NCI-H526 treated with DMSO at 0.1 percent for 48 hours (cell line): ENCODE data around the gene DUSP8.
A peak's percentile ranks its signal among the peaks of the same experiment; 100 is the strongest.

Experiments
- DNase-seq: peaks from one replicate; lab custom pipeline; 2025; lab: John Stamatoyannopoulos, UW

DUSP8 gene

DNA sequence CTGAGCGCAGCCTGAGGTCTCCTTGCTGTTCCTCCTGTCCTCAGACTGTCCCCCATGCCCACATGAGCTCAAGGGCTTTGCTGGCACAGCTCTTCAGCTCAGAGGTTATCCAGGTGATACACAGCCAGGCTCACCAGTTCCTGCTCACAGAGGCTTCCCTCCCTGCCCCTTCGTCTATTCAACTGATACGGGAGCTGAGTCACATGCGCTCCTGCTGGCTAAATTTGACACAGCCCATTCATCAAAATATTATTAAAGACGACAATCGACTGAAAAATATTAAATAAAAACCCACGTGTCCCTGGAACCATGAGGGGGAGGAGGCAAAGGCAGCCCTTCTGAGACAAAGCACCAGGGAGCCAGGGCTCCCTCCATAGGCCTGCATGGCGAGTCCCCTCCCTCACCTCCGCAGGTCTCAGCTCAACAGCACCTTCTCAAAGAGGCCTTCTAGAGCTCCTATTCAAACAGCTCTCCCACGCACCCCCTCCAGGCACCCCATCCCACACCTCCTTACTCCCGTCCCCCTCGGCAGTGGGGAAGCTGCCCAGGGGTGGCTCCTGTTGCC is 40.5 kb downstream of the DUSP8 start:
- no peak for DNase-seq

DNA sequence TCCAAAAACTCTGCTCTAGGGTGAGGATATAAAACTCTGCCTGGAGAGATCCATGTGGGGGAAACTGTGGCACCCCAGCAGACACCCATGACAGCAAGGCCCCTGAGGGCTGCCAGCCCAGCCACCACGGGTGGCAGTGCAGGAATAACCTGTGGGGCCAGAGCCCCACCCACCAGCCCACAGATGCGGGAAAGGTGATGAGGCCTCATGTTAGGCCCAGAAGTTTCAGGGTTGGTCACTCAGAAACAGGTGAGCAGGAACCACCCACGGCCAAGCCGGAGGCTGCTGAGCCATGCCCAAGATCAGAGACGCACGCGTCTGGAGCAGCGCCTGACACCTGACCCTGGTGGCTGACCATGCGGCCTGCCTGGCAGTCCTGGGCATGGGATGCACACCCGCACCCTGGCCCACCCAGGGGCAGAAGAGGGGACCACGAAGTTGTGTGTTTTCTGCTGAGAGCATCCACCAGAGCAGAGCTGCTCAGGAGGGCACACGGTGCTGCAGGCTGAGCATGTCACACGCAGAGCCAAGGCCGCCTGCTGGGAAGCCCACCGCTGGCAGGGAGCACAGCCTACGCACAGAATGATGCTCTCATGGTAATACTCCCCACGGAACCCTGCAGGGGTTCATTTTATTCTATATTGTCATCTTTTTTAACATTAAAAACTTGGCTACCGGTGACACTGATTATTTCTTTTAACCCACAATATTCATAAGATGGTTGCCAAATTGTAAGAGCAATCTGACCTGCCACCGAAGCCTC is 41.2 kb downstream of the DUSP8 start:
- no peak for DNase-seq

GRCh38 chr11:1529774-1530173 is 42.3 kb downstream of the DUSP8 start:
- DNase-seq: no peak

GRCh38 chr11:1529286-1529685 is 42.8 kb downstream of the DUSP8 start:
- DNase-seq: no peak

DNA sequence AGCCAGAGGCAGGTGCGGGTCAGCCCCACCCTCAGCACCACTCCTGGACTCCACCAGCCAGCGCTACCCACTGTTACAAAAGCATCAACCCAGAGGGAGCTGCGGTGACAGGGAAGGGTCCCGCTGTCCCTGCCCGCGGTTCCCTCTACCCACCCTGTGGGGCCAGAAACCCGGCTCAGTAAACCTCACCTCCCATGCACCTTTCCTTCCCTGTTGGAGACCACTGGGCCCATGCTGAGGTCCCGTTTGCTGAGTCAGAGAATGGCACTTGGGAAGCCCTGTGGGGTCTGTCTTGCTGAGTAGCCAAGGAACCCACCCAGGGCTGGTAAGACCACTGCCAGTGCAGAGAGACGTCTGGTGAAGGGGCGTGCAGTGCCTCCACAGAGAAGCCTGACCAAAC is 43.4 kb downstream of the DUSP8 start:
- DNase-seq: no peak

- DNase-seq: no peak
These were observed 45.3 kb downstream of the DUSP8 start for GRCh38 chr11:1526785-1527184.

DNA sequence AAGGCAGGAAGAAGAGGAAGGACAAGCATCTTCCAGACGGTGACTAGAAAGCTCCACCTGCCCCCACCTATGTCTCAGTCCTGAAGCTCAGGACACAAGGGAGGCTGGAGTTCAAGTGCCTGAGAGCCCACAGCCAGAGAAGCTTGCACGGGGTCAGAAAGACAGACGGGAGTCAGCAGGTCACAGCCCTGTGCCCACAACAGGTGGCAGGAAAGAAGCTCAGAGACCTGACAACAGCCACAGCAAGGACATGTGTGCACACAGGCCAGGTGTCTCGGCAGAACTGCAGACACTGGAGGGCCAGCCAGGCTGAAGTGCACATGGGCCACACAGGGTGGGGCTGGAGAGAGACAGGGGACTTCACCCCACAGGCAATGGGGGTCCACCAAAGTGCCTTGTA is 48.3 kb downstream of the DUSP8 start:
- DNase-seq: no peak

DNA sequence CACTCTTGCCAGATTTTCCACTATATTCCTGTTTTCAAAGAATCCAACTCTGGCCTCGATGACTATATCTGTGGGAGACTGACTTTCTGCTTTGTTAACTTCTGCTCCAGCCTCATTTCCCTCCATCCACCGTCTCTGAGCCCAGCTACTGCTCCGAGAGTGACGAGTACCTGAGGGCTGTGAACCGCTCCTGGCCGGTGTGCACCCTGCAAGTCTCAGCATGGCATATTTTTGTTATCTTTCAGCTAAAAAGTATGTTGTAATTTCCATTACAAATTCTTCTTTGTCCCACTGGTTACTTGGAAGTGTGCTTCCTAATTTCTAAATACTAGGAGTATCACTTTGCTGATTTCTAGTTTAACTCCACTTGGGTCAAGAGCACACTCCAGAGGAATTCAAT is 49.0 kb downstream of the DUSP8 start:
- no peak for DNase-seq

DNA sequence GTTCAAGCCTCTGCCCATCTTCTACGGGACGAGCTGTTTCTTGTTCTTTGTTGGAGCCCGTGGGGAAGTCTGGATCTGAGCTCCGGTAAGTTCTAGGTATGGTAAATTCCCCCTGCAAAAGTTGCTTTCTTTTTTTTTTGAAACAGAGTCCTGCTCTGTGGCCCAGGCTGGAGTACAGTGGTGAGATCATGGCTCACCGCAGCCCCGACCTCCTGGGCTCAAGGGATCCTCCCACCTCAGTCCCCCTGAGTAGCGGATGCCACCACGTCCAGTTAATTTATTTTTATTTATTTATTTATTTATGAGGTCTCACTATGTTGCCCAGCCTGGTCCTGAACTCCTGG is 50.0 kb downstream of the DUSP8 start:
- DNase-seq: no peak

- no peak for DNase-seq
These were observed 50.5 kb downstream of the DUSP8 start for GRCh38 chr11:1521382-1522080.

- no peak for DNase-seq
These were observed 51.3 kb downstream of the DUSP8 start for GRCh38 chr11:1520663-1521267.

DNA sequence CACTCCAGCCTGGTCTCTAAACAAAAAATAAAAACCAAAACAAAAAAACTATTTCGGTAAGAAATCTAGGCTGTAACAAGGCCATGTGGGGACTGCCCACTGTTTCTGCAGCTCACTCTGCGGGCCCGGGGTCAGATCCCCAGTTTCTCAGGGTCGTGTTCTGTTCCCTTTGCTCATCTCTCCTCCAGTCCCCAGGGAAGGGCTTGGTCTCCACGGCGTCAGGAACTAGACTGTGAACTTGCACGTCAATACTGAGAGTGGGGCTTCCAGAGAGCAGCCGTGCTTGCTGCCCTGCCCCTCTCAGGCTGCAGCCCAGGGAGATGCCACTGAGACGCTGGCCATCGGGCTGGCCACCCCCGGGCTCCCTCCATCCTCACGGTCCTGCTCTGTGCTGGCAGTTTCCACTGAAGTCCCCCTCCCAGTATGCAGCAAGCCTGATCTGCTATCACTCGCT is 51.8 kb downstream of the DUSP8 start:
- DNase-seq: no peak

GRCh38 chr11:1519028-1520010 is 52.8 kb downstream of the DUSP8 start:
- no peak for DNase-seq

DNA sequence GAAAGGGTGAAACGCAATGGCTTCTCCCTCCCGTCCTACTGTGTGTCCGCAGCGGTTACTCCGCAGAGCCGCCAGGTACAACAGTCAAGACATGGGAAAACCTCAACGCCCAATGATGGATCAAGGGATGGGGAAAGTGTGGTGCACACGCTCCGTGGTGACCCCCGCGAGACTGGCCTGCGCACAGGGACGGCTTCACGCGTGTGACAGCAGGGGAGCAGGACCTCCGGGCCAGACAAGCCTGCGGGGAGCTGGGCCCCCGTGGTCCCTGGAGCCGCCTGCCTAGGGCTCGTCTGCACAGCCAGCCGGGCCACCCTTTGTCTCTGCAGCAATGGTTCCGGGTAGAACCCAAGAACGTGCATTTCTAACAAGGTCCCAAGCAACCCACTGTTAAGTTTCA is 53.8 kb downstream of the DUSP8 start:
- DNase-seq: no peak

DNA sequence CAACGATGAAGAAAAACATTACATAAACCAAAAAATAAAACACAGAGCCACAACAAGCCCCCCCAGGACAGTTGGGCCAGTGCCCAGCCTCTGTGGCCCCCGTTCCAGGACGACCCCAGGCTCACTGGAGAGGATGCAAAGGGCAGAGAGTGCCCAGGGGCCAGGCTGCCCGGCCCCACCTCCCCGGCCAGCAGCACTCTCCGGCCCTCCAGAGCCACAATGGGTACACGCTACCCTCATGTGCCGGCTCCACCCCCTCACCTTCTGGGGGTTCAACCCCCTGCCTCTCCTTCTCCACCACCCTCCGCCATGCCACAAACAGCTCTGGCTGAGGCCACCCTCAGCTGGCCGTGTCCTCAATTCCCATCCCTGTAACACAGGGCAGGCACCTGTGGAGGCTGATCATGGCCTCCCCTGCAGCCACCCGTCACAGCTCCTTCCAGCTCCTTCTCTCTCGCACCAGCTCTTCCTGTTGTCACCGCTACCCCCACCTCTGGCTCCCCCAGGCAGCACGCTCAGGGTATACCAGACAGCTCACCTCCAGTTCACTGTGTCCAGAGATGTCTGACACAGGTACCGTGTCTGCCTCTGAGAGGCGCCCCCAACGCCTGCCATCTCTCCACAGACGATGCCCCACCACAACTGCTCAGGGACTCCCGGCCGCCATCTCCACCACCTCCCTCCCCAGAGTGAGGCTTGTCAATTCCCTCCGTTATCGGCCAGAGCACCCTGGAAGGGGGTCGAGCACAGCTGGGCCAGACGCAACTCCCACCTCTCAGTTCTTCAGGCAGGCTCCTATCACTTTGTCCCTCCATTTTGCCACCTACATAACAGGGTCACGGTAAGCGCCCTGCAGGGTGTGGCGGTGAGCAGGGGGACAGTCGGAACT is 54.7 kb downstream of the DUSP8 start:
- DNase-seq: no peak

GRCh38 chr11:1516273-1517067 is 55.6 kb downstream of the DUSP8 start:
- no peak for DNase-seq

DNA sequence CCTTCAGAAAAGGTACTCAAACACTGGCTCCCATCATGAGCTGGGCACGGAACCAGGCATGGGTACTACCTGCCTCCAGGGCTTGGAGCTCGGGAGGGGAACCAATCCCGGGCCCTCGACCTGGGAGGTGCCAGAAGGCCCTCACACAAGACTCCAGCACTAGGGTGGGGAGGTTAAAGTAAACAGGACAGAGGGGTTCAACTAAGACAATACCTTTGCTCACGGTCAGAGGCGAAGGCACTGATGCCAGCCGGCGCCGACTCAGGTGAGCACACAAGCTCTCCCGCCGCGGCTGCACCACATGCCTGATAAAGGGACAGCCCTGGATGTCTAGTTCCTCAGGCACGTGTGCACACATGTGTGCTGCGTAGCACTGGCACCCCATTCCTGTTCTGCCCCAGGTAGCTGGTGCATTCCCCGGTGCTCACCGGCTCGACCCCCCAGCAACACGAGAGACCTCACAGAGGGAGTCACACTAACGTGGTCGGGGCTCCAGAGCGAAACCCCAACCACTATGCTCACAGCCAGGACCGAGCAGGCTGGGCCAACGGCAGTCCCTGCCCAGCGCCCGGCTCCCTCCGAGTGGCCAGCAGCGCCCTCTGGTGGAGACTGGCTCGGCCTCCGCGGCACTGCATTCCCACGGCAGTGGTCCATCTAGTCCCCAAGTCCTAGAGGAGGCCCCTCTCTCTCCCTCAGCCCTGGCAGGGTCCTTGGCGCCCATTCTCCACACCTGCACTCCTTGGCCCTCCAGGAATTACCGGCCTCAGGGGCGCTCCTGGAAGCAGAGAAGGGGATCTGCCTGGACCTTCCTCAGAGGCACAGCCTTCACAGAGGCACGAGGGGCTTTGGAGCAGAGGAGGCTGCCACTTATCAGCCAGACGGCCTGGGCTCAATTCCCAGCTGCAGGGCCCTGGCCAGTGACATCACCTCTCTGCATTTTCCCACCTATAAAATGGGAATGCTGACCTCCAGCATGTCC is 56.7 kb downstream of the DUSP8 start:
- peak; percentile 23 for DNase-seq

DNA sequence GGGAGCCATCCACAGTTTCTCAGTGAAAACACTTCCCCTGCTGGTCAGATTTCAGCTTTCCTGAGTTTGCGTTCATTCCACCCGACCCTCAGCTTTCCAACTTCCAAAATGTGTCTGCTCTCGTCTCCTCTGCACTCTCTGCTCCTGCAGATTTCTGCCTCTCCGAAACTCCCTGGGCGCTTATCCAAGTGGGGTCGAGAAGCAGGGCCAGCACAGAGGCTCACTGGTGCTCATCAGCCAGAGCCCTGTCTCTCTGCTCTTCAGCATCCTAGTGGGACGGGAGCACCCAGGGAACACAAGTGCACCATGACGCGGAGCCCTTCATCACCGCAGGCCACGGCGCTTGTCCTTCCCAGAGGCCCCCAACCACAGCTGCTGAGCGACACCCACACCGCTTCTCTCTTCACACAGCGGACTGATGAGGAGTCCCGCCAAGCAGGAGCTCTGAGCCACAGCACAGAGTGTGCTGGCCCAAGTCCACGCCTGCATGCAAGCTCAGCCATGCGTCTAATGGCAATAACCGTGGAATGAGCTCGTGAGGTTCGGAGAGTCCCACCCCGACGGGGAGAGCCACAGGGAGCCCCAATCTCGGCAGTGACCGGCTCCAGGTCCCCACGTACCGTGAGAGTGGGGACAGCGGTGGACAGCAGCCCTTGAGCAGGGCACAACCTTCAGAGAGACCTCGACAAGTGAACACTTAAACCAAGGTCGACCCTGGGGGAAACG is 57.6 kb downstream of the DUSP8 start:
- DNase-seq: no peak
